IPS DF 6.9 (cell line): Measurements from ENCODE around the gene CAPN15.

Source experiments
- DNase-seq: peaks from one replicate; pipeline ENCODE4 v3.0.0-alpha.2; 2013; ENCODE audit warnings: low read depth, low spot score
- H3K27ac ChIP-seq: one replicate; pipeline ENCODE4 v1.5.1; 2013; ENCODE audit warnings: low read length, control low read depth
- H3K27me3 ChIP-seq: 2 replicates; pipeline ENCODE4 v1.6.1; 2013; ENCODE audit warnings: mild to moderate bottlenecking, low read length; ENCODE audit not compliant: control insufficient read depth, insufficient read depth
- H3K36me3 ChIP-seq: 2 replicates; pipeline ENCODE4 v1.6.1; 2013; ENCODE audit warnings: low read length; ENCODE audit not compliant: control insufficient read depth, insufficient read depth
- H3K4me1 ChIP-seq: 2 replicates; pipeline ENCODE4 v1.6.1; 2013; ENCODE audit warnings: low read length; ENCODE audit not compliant: control insufficient read depth, insufficient read depth
- H3K4me3 ChIP-seq: 2 replicates; pipeline ENCODE4 v1.5.1; 2013; ENCODE audit warnings: mild to moderate bottlenecking, low read length
- H3K9me3 ChIP-seq: 2 replicates; pipeline ENCODE4 v1.6.1; 2013; ENCODE audit warnings: low read length, inconsistent platforms; ENCODE audit not compliant: control insufficient read depth, insufficient read depth
- WGBS: extraction: QIAGEN DNeasy Blood & Tissue Kit; methylation state at CpG from one replicate; pipeline ENCODE4 v1.1.7; 2013; ENCODE audit warnings: mixed read lengths, missing lambda C conversion rate; ENCODE audit not compliant: insufficient read length, insufficient coverage; 5-methylcytosine and 5-hydroxymethylcytosine counted together

CAPN15 gene

DNA sequence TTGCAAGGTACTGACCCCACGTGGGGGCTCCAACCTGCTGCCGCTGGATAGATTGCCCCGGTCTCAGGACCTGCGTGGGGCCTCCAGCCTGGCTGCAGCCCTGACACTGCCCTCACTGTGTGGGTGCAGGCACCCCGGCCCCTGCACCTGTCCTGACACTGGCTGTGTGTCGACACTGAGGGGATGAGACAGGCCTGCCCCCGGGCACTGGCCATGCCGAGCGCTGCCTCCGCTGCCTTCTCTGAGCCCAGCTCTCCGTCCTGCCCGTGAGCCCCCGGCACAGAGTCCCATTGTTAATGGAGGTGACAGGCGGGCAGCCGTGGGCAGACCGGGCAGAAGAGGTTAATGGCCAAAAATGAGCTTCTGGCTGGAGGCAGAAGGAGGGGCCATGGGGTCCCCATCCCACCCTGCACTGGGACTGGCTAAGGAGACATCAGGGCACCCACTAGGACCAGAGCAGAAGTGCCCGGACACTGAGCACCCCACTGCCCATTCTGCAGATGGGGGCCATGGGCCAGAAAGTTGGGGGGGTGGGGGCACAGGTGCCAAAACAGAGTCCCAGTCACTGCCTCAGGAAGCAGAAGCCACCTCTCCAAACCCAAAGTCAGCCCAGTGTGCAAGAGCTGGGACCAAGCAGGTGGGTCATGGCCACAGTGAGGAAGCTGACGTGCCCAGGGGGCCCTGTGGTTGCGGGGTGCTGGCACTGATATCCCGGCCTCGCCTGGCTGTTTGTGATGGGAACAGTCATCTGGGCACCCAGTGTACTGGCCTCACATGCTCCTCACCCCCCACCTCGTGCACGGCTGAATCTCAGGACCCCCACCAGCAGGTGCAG, 30.2 kb downstream of the CAPN15 start:
- Histone ChIP-seq H3K27ac (no peak overlapping the region), H3K4me1 (peaks cover 1% of the 10 kb centered on the region; the same call in 1 of the 2 replicates)

DNA sequence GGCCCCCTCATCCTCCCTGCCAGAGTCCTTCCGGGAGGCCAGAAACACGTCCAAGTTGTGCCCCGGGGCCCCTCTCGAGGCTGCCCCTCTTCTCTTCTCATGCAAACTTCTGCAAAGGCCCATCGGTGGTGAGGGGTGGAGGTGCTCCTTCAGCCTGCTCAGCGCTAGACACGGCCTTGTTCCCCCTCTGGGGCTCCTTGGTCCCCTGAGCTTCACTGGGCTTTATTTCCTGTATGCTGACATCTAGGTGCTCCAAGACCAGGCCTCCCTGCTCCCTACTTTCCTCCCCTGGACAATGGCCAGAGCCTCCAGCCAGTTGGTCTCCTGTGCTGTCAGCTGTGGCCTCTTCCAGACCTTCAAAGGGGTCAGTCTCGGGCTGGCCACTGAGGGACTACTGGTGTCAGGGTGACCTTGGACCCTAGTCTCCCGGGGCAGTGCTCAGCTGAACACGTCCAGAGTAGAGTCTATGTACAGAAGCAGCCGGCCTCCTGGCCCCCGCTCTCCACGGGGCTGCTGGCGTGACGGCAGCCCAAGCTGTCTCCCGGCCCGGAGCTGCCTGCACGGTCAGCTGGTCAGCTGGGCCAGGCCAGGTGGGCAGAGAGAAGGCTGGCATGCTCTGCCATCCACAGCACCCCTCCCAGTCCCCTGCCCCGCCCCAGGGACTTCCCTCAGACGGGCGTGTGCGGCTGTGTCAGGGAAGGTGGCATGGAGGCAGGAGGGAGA, 30.9 kb downstream of the CAPN15 start:
- no CpG with 5 or more reads among the region's 22 CpGs for WGBS

More for the DNA sequence above, 30.2 kb downstream of the CAPN15 start:
- WGBS: no CpG with 5 or more reads among the region's 23 CpGs
- Histone ChIP-seq H3K9me3 (no peaks in the 10 kb centered on the region), H3K36me3 (peaks cover 4% of the 10 kb centered on the region; the same call in 1 of the 2 replicates), H3K27me3 (peaks cover 16% of the 10 kb centered on the region), H3K4me3 (no peak overlapping the region)
- DNase-seq: no peak

DNA sequence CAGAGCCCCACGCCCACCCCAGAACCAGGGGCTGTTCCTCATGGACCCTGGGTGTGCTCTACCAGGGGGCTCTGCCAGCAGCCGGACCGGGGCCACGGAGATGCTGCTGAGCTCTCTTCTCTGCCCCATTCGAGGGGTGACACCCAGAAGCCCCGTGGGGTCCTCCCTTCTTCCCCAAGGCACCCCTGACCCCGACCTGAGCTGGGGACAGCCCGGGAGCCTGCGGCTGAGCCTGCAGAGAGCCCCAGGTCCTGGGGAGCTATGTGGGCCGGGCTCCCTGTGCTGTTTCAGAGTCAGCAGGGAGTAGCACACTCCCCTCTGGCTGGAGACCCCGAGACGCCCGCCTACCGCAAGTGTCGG, 31.5 kb downstream of the CAPN15 start:
- Histone ChIP-seq H3K36me3 (peaks cover 3% of the 10 kb centered on the region; the same call in 1 of the 2 replicates), H3K9me3 (no peaks in the 10 kb centered on the region), H3K4me1 (peaks cover 1% of the 10 kb centered on the region; the same call in 1 of the 2 replicates), H3K27me3 (peaks cover 16% of the 10 kb centered on the region), H3K27ac (no peak overlapping the region), H3K4me3 (no peak overlapping the region)
- DNase-seq: no peak
- no CpG with 5 or more reads among the region's 15 CpGs for WGBS

More for the DNA sequence above, 30.9 kb downstream of the CAPN15 start:
- no peak for DNase-seq
- H3K4me1 ChIP-seq: peaks cover 1% of the 10 kb centered on the region; the same call in 1 of the 2 replicates
- no peaks in the 10 kb centered on the region for H3K9me3 ChIP-seq
- H3K27ac ChIP-seq: no peak overlapping the region
- no peak overlapping the region for H3K4me3 ChIP-seq
- H3K27me3 ChIP-seq: peaks cover 16% of the 10 kb centered on the region
- H3K36me3 ChIP-seq: peaks cover 3% of the 10 kb centered on the region; the same call in 1 of the 2 replicates

DNA sequence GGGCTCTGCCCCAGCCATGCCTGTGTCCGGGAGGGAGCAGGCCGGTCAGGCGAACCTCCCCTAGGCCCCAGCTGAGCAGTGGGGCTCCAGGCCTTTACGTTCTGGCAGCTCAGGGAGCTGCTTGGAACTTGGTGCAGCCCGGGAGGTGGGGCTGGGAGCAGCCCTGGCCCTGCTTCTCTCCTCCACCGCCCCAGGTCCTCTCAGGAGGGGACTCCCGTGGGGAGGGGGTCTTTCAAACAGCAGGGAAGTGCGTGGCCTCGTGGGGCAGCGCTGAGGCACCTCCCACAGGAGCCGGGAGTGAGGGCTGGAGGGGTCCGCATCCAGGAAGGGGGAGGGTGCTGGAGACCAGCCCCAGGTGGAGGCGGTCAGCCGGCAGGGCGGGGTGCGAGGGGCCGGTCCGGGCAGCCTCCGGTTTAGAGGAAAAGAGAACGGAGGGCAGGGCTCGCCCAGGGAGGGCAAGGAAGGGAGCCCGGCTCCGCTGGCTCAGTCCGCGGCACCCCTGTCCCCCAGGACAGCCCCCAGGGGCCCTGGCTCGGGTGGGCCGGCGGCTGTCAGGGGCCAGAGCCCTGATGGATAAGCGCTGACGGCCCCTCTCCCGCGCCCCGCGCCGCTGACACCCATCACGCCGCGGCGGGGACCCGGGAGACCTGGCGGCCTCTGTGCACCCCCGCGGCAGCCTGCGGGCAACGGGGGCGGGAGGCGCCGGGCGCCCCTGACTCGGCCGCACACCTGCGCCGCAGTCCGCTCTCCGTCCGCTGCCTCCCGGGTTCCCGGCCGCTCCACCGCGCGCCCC, 32.1 kb downstream of the CAPN15 start:
- peaks cover 1% of the 10 kb centered on the region; the same call in 1 of the 2 replicates for H3K4me1 ChIP-seq
- H3K36me3 ChIP-seq: peaks cover 3% of the 10 kb centered on the region; the same call in 1 of the 2 replicates
- no peak for DNase-seq
- peak overlapping the region; percentile 28; the same call in 1 of the 2 replicates for H3K4me3 ChIP-seq
- no peak overlapping the region for H3K27ac ChIP-seq
- H3K9me3 ChIP-seq: no peaks in the 10 kb centered on the region
- H3K27me3 ChIP-seq: peaks cover 16% of the 10 kb centered on the region
- WGBS: no CpG with 5 or more reads among the region's 62 CpGs

DNA sequence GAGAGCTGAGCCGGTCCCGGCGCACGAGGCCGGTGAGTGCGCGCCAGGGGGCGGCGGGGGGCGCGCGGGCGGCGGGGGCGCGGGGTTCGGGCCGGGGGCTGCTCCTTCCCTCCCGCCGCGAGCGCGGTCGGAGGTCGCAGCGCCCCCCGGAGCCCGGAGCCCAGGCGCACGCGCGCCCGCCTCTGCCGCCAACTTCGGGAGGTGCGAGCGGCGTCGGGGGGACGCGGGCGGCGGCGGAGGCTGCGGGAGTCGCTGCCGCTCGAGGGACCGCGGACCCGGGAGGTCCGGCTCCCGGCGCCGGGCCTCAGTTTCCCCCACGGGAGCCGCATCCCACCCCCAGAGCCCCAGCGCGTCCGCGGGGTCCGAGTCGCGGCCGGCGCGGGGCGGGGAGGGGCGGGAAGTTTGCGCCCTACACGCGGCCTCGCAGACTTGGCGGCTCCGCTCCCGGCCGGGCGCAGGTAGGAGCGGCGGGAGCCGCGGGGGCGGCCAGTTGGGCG, 32.7 kb downstream of the CAPN15 start, which contains the start of gene PRR35:
Gene PRR35 (plus strand): TSS at position 191 of the 497 bp plus-strand sequence. CDS start 2,901 bp downstream, outside the sequence.
- Histone ChIP-seq H3K36me3 (no peaks in the 10 kb centered on the region; the same call in 1 of the 2 replicates), H3K27ac (no peak within 1 kb of the TSS), H3K4me3 (peak within 1 kb of the TSS; percentile 28; the same call in 1 of the 2 replicates), H3K4me1 (peaks cover 1% of the 10 kb centered on the region; the same call in 1 of the 2 replicates), H3K27me3 (peaks cover 16% of the 10 kb centered on the region), H3K9me3 (no peaks in the 10 kb centered on the region)
- no CpG with 5 or more reads among the region's 84 CpGs for WGBS
- no peak for DNase-seq

DNA sequence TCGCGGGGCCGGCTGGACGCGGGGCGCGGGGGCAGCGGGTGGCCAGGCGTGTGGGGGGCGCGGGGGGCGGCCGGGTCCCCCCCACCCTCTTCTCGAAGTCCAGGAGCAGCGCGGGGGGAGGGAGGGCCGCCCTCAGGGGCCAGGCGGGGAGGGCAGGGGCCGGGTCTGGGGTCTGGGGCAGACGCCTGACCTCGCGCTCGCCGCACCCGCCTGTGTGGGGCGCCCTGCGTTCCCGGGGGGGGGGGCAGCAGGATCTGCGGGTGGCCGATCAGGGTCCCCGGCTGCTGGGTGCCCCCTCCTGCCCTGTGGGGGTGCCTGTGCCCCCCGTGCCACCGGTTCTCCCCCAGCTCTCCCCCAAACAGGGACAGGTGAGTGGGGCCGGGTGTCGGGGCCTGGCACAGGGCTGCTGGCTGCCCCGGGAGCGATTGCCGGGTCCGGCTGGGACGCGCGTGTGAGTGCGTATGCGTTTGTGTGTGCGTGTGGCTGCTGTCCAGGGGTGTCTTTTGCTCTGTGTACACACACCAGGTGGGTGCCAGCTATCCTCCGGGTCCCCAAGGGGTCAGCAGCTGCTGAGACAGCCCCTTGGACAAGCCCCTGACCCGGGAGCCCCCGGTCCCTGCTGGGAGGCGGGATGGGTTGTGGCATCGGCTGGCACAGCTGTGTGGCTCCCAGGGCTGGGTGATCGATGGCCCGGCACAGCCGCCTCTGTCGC, 33.3 kb downstream of the CAPN15 start:
- Histone ChIP-seq H3K27ac (no peak overlapping the region), H3K4me1 (peaks cover 1% of the 10 kb centered on the region; the same call in 1 of the 2 replicates), H3K27me3 (peaks cover 16% of the 10 kb centered on the region), H3K4me3 (no peak overlapping the region), H3K9me3 (no peaks in the 10 kb centered on the region), H3K36me3 (no peaks in the 10 kb centered on the region)
- WGBS: no CpG with 5 or more reads among the region's 54 CpGs
- no peak for DNase-seq

DNA sequence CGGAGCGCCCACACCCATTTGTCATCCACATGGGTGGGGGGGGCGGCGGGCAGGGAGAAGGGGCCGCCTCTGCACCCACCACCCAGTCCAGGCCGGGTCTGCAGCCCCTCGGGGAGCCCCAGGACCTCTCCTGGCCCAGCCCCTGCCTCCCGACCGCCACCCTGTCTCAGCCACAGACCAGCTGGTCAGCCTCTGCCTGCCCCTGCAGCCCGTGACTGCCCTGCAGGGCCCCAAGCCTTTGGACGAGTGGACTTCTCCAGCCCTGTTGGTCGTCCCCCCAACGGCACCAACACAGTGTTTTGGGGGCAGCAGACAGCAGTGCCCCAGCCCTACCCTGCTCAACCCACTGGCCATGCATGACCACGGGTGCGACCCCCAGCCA, 33.9 kb downstream of the CAPN15 start:
- no peaks in the 10 kb centered on the region for H3K36me3 ChIP-seq
- H3K9me3 ChIP-seq: no peaks in the 10 kb centered on the region
- H3K27ac ChIP-seq: no peak overlapping the region
- no peak overlapping the region for H3K4me3 ChIP-seq
- DNase-seq: no peak
- WGBS: no CpG with 5 or more reads among the region's 15 CpGs
- H3K27me3 ChIP-seq: peaks cover 16% of the 10 kb centered on the region
- H3K4me1 ChIP-seq: peaks cover 2% of the 10 kb centered on the region; the same call in 1 of the 2 replicates

DNA sequence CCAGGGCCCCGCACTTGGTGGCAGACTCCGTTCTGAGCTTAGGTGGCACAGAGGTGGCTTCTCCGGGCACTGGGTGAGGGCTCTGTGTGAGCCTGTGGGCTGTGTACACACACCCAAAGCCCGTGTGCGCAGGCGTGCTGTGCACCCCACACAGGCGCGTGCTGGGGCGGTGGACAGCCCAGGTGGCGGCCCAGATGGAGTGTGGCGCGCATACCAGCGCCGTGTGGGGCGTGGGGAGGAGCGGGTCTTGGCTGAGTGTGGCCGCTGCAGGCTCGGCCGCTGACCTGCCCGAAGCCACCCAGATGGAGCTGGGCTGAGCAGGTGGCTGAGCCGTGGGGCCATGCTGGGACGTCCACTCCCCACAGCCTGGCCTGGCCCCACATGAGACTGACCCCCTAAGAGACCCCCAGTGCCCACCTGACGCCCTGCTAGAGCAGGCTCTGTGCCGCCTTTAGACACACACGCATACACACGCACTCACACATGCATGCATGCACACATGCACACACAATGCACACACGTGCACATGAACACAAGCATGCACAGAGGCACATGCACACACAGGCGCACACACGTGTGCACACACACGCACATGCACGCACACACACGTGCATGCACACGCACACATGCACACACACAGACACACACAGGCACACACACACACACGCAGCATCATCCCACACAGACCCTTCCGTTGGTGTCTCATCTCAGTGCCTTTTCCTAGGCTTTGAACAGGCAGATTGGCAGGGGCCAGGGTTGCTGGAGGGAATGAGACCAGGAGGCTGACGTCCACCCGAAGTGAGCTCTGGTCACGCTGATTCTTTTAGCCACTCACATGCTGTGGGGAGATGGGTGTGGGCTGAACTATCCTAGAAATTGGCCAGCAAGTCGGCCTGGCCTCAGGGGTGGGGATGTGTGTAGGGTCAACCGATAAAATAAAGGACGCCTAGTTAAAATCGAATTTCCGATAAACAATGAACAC, 34.7 kb downstream of the CAPN15 start:
- H3K9me3 ChIP-seq: no peaks in the 10 kb centered on the region
- no peak overlapping the region for H3K27ac ChIP-seq
- peaks cover 3% of the 10 kb centered on the region; the same call in 1 of the 2 replicates for H3K4me1 ChIP-seq
- H3K4me3 ChIP-seq: no peak overlapping the region
- no CpG with 5 or more reads among the region's 43 CpGs for WGBS
- no peak for DNase-seq
- H3K36me3 ChIP-seq: no peaks in the 10 kb centered on the region
- peaks cover 16% of the 10 kb centered on the region for H3K27me3 ChIP-seq
